Activated CD8-positive, alpha-beta memory T cell treated with anti-CD3 and anti-CD28 coated beads for 1 hour (primary cell): ENCODE measurements around the gene PRDX3.
"Not testable (repeated sequence)": the region's sequence is repeated elsewhere in the genome, so short reads cannot be mapped to it uniquely, and the experiment has no call there.

ENCODE experiments used
- DNase-seq, 2 donors: peaks; one replicate each; pipeline ENCODE4 v3.0.0-alpha.2; 2020; ENCODE audit warnings: low read depth in 1 of 2; ENCODE audit errors: extremely low read depth in 1 of 2

PRDX3 gene

GRCh38 chr10:119165171-119166117 lies 13.2 kb downstream of the PRDX3 start, which contains the start of gene SFXN4:
SFXN4 (minus strand) TSS chr10:119165714; CDS start chr10:119165647, 67 bp downstream.
- peak; percentile 28 to 62 for DNase-seq

- no peak for DNase-seq
These were observed 16.0 kb downstream of the PRDX3 start for GRCh38 chr10:119162452-119163092.

- no peak for DNase-seq
These were observed 16.7 kb downstream of the PRDX3 start for GRCh38 chr10:119161680-119162451.

GRCh38 chr10:119159332-119159731 lies 19.3 kb downstream of the PRDX3 start:
- no peak for DNase-seq

- DNase-seq: no peak
These were observed 25.0 kb downstream of the PRDX3 start for GRCh38 chr10:119153661-119154060.

- DNase-seq: no peak
These were observed 25.6 kb downstream of the PRDX3 start for GRCh38 chr10:119153041-119153440.

GRCh38 chr10:119151601-119152000 lies 27.0 kb downstream of the PRDX3 start:
- DNase-seq: not testable (repeated sequence)

GRCh38 chr10:119149729-119150128 lies 28.9 kb downstream of the PRDX3 start:
- DNase-seq: no peak

GRCh38 chr10:119149157-119149556 lies 29.5 kb downstream of the PRDX3 start:
- DNase-seq: no peak

- DNase-seq: no peak
These were observed 35.0 kb downstream of the PRDX3 start for GRCh38 chr10:119143657-119144056.

- DNase-seq: no peak
These were observed 37.9 kb downstream of the PRDX3 start for GRCh38 chr10:119140603-119141245.

GRCh38 chr10:119139464-119140067 lies 39.0 kb downstream of the PRDX3 start:
- peak; percentile 8 to 34 for DNase-seq

- no peak for DNase-seq
These were observed 40.0 kb downstream of the PRDX3 start for GRCh38 chr10:119138346-119139306.

GRCh38 chr10:119137878-119138277 lies 40.7 kb downstream of the PRDX3 start:
- not testable (repeated sequence) for DNase-seq

GRCh38 chr10:119136084-119136483 lies 42.5 kb downstream of the PRDX3 start:
- no peak for DNase-seq

GRCh38 chr10:119135513-119135881 lies 43.1 kb downstream of the PRDX3 start:
- DNase-seq: no peak

GRCh38 chr10:119133949-119134348 lies 44.7 kb downstream of the PRDX3 start:
- DNase-seq: no peak

GRCh38 chr10:119132521-119133345 lies 45.9 kb downstream of the PRDX3 start:
- DNase-seq: no peak
